ENCODE data around the gene TNFRSF19. TPM values are rescaled to one million over a fixed set of nuclear protein-coding genes. Genes with fewer than 3 reads are reported as not detected.

Gene TNFRSF19
- total and polyA plus RNA-seq, 2 of the 4 experiments (the other 2 are of a cell fraction): 18.6 to 26.3 TPM

DNA sequence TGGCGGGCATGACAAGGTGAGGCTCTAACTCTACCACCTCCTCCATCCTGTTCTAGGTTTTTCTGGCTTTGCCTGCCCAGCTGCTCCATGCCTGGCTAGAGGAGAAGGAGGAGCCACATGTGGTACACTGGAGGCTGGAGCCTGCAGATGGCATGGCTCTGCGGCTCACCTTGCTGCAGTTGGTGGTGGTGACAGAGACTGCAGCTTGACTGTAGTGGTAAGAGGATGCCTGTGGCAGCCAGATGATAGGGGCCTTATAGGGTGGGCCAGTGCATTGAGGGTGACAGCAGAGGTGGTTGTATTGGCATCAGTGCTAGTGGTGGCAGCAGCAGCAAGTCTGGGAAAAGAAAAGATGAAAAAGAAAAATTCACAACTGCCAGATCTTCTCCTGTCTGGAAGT lies 146.2 kb downstream of the TNFRSF19 start:
- Histone ChIP-seq H3K23ac (ENCODE audit: low read depth, low read length) (no peak overlapping the region), H2AFZ (replicated peaks; ENCODE audit: low read length, poor library complexity) (peak overlapping the region; percentile 15), H3K9me1 (ENCODE audit: insufficient read depth, low read length) (0 out of 2 replicates have a peak, but pooled peaks cover 3% of the 10 kb centered on the region), H3K14ac (replicated peaks; ENCODE audit: low read depth, low read length) (no peak overlapping the region), H3K4ac (ENCODE audit: low read depth, low read length) (peak overlapping the region; percentile 26; the same call in 1 of the 2 replicates), H3K27me3 (ENCODE audit: control insufficient read depth, insufficient read depth, low read length) (no peaks in the 10 kb centered on the region), H4K5ac (ENCODE audit: low read depth, low read length) (peak overlapping the region; percentile 56), H2BK20ac (ENCODE audit: low read depth, low read length) (peak overlapping the region; percentile 16; the same call in 1 of the 2 replicates), H3K4me2 (ENCODE audit: low read depth, low read length) (no peak overlapping the region), H3K4me1 (ENCODE audit: control insufficient read depth, insufficient read depth, low read length) (peaks cover 8% of the 10 kb centered on the region), H2BK120ac (ENCODE audit: low read depth, low read length) (peak overlapping the region; percentile 6), H2AK9ac (replicated peaks; ENCODE audit: low read depth, low read length, poor library complexity) (no peak overlapping the region), H3K36me3 (ENCODE audit: control insufficient read depth, insufficient read depth, low read length) (no peaks in the 10 kb centered on the region), H3K9me3 (ENCODE audit: control insufficient read depth, insufficient read depth, low read length) (peaks cover 3% of the 10 kb centered on the region; the same call in 1 of the 2 replicates), H3K4me3 (ENCODE audit: insufficient read depth, low read depth, low read length) (no peak overlapping the region), H3K56ac (ENCODE audit: extremely low read depth, insufficient read depth, low read length) (no peak overlapping the region), H2AK5ac (ENCODE audit: low read depth, low read length) (peak overlapping the region; percentile 35), H3K79me1 (ENCODE audit: low read depth in 1 of 2, low read length in 2 of 2) (no peaks in the 10 kb centered on the region), H3K9ac (ENCODE audit: low read depth, low read length) (no peak overlapping the region), H4K8ac (ENCODE audit: low read depth in 2 of 2, low read length in 2 of 2) (0 out of 4 replicates have a peak overlapping the region, but pooled peaks of 1 of the 2 experiments have one; percentile 21), H4K91ac (ENCODE audit: insufficient read depth, low read depth, low read length) (peak overlapping the region; percentile 55), H2BK5ac (ENCODE audit: low read depth, low read length, poor library complexity, severe bottlenecking) (no peak overlapping the region), H3K27ac (ENCODE audit: insufficient read depth, low read length) (no peak overlapping the region), H2BK15ac (ENCODE audit: low read depth, low read length) (no peak overlapping the region), H4K20me1 (ENCODE audit: insufficient read depth, low read length) (no peaks in the 10 kb centered on the region), H3K18ac (ENCODE audit: low read depth, low read length) (peak overlapping the region; percentile 84)
- BruUV-seq (replicated peaks): no TSS peak
- DNase-seq (no peak), ATAC-seq (ENCODE audit: low read depth) (no peak)
- 100% methylated on average over 1 of the region's 2 CpGs; no CpG with 5 or more reads in 1 of the 2 experiments for WGBS, 2 experiments (ENCODE audit: extremely low coverage in 2 of 2, insufficient read length in 1 of 2)
- POLR2A ChIA-PET (ENCODE audit: unreplicated experiment): no interaction called here
- CTCF ChIA-PET: no interaction called here
- intact Hi-C loops (cut with micrococcal nuclease) (no loop called here), dilution Hi-C loops (cut with HindIII; ENCODE audit: low sequenced_read_pairs, unreplicated experiment) (no loop called here), in situ Hi-C loops (cut with MboI; ENCODE audit: low sequenced_read_pairs) (no loop called here)
- TF ChIP-seq SMC3 (IDR thresholded peaks at IDR 0.05; ENCODE audit: low read depth, low read length) (no peak), ELK1 (IDR thresholded peaks at IDR 0.05; ENCODE audit: borderline replicate concordance, low read depth, low read length) (no peak), CHD1 (IDR thresholded peaks at IDR 0.05; ENCODE audit: low read depth, low read length) (no peak), POLR2A (IDR thresholded peaks at IDR 0.05; ENCODE audit: low read depth, low read length) (no peak), MAZ (IDR thresholded peaks at IDR 0.05; ENCODE audit: borderline replicate concordance, low read depth, low read length) (no peak), BHLHE40 (IDR thresholded peaks at IDR 0.05; ENCODE audit: low read depth, low read length) (no peak), RFX5 (IDR thresholded peaks at IDR 0.05; ENCODE audit: low read depth, low read length) (no peak), FOS (IDR thresholded peaks at IDR 0.05; ENCODE audit: low read depth, low read length) (no peak), CEBPB (IDR thresholded peaks at IDR 0.05; ENCODE audit: low read depth, low read length) (no peak), NFE2L2 (IDR thresholded peaks at IDR 0.05; ENCODE audit: low read depth, low read length) (no peak), MAFK (IDR thresholded peaks at IDR 0.05; ENCODE audit: low read depth, low read length) (no peak), RAD21 (IDR thresholded peaks at IDR 0.05; ENCODE audit: low read length) (no peak), MXI1 (IDR thresholded peaks at IDR 0.05; ENCODE audit: borderline replicate concordance, low read depth, low read length) (no peak), USF2 (IDR thresholded peaks at IDR 0.05; ENCODE audit: low read depth, low read length) (no peak)
- TF ChIP-seq, protein P1, sequence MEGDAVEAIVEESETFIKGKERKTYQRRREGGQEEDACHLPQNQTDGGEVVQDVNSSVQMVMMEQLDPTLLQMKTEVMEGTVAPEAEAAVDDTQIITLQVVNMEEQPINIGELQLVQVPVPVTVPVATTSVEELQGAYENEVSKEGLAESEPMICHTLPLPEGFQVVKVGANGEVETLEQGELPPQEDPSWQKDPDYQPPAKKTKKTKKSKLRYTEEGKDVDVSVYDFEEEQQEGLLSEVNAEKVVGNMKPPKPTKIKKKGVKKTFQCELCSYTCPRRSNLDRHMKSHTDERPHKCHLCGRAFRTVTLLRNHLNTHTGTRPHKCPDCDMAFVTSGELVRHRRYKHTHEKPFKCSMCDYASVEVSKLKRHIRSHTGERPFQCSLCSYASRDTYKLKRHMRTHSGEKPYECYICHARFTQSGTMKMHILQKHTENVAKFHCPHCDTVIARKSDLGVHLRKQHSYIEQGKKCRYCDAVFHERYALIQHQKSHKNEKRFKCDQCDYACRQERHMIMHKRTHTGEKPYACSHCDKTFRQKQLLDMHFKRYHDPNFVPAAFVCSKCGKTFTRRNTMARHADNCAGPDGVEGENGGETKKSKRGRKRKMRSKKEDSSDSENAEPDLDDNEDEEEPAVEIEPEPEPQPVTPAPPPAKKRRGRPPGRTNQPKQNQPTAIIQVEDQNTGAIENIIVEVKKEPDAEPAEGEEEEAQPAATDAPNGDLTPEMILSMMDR (conservative IDR thresholded peaks at IDR 0.05; ENCODE audit: low read depth, low read length): no peak

Measured in IMR-90 (cell line).